ENCODE results near the gene ABI2. TPM values are rescaled to one million over a fixed set of nuclear protein-coding genes. Genes with fewer than 3 reads are reported as not detected.
A peak's percentile ranks its signal among the peaks of the same experiment; 100 is the strongest.

Gene ABI2
- total RNA-seq, 1 experiment from 2014 or later: 50.7 TPM

DNA sequence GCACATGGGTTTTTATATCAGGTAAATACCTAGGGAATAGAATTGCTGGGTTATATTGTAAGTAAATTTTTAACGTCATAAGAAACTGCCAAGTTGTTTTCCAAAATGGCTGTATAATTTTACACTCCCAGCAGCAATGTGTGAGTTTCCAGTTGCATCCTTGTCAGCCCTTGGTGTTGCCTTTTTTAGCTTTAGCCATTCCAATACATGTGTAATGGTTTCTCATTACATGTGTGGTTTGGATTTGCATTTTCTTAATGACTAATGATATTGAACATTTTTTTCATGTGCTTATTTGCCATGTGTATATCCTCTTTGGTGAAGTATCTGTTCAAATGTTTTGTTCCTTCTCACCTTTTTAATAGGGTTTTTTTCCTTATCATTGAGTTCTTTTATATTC, 70.8 kb downstream of the ABI2 start:
- no peak overlapping the region for H3K4me2 ChIP-seq (ENCODE audit: low read length)
- H3K9me3 ChIP-seq (ENCODE audit: low read length): no peaks in the 10 kb centered on the region
- H3K27me3 ChIP-seq (ENCODE audit: low read length): no peaks in the 10 kb centered on the region
- H3K9me2 ChIP-seq (replicated peaks; ENCODE audit: low read length): no peaks in the 10 kb centered on the region
- no peak for ATAC-seq
- no peaks in the 10 kb centered on the region for H4K20me1 ChIP-seq (ENCODE audit: low read length)
- no peak overlapping the region for H3K9ac ChIP-seq (ENCODE audit: low read length)
- peaks cover 43% of the 10 kb centered on the region for H3K4me1 ChIP-seq (ENCODE audit: insufficient read depth, low read length)
- H3K36me3 ChIP-seq (ENCODE audit: low read depth, low read length): peaks cover 28% of the 10 kb centered on the region
- no peaks in the 10 kb centered on the region for H3K79me2 ChIP-seq (ENCODE audit: low read length)
- H3F3A ChIP-seq (ENCODE audit: low read length, unreplicated experiment): peaks cover 12% of the 10 kb centered on the region
- no peak for TF ChIP-seq EZH2 (IDR thresholded peaks at IDR 0.05; ENCODE audit: low read length, unreplicated experiment)
- ChIA-PET POLR2A (ENCODE audit: unreplicated experiment) (no interaction called here), CTCF (no interaction called here)
- no peak overlapping the region for H2AFZ ChIP-seq (ENCODE audit: low read length)
- intact Hi-C loops (cut with micrococcal nuclease): no loop called here
- no TSS peak for BruUV-seq (replicated peaks)
- DNase-seq: no peak
- H3K27ac ChIP-seq (ENCODE audit: low read length): no peak overlapping the region
- no peak overlapping the region for H3K4me3 ChIP-seq (ENCODE audit: low read length)

DNA sequence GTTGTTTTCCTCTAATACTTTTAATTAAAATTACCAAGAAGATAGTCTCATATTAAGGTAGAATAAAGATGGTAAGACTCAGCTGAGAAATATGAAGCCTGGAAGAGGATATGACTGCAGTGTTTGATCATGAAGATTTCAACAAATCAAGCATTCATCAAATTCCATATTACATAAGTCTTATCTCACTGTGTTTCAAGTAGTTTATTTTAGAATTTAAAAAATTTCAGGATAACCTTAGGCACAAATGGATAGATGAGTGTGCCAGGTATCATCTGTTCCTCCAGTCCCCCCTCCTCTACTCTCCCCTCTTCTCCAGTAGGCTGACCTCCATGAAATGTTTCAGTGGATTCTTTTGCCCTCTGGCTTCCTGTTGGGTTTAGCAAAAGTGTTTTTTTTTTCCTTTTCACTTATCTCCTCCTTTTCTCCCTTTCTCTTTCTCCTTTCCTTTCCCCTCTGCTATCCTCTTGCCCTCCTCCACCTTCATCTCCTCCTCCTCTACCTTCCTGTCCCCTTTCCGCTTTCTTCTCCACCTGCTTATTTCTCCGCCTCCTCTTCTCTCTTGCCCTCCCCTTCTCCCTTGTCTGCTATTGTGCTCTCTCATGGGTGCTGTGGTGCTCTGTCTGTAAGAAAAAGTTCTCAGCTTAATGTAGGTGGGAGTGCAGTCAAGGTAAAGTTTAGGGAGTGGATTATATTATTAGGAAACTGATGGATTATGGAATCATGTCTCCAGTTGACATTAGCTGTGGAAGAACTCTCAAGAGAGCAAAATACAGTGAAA, 72.8 kb downstream of the ABI2 start:
- BruUV-seq (replicated peaks): no TSS peak
- H3K36me3 ChIP-seq (ENCODE audit: low read depth, low read length): peaks cover 18% of the 10 kb centered on the region
- ChIA-PET CTCF (interaction anchor here (0.6 kb wide), 1 partner anchor 11 kb away, joined by 3 read pairs; no protein-coding TSS in a partner anchor), POLR2A (ENCODE audit: unreplicated experiment) (no interaction called here)
- ATAC-seq (peak; percentile 43), DNase-seq (peak; percentile 70)
- H3K27me3 ChIP-seq (ENCODE audit: low read length): no peaks in the 10 kb centered on the region
- intact Hi-C loops (cut with micrococcal nuclease): loop anchor here (5.0 kb wide), 2 partner anchors 49 to 74 kb away; partner anchors contain the start of gene ABI2
- TF ChIP-seq EZH2 (IDR thresholded peaks at IDR 0.05; ENCODE audit: low read length, unreplicated experiment): no peak
- no peak for TF ChIP-seq EZH2phosphoT487 (IDR thresholded peaks at IDR 0.05; ENCODE audit: borderline replicate concordance, low read length)
- no peak for TF ChIP-seq CTCF (conservative IDR thresholded peaks at IDR 0.05; ENCODE audit: low read depth, low read length)
- no peak overlapping the region for H3K9ac ChIP-seq (ENCODE audit: low read length)
- no peak overlapping the region for H2AFZ ChIP-seq (ENCODE audit: low read length)
- peak overlapping the region; percentile 63 for H3K4me2 ChIP-seq (ENCODE audit: low read length)
- no peaks in the 10 kb centered on the region for H4K20me1 ChIP-seq (ENCODE audit: low read length)
- peaks cover 7% of the 10 kb centered on the region; the same call in 1 of the 2 replicates for H3K79me2 ChIP-seq (ENCODE audit: low read length)
- peaks cover 15% of the 10 kb centered on the region for H3F3A ChIP-seq (ENCODE audit: low read length, unreplicated experiment)
- H3K9me3 ChIP-seq (ENCODE audit: low read length): no peaks in the 10 kb centered on the region
- H3K4me1 ChIP-seq (ENCODE audit: insufficient read depth, low read length): peaks cover 55% of the 10 kb centered on the region
- no peaks in the 10 kb centered on the region for H3K9me2 ChIP-seq (replicated peaks; ENCODE audit: low read length)
- H3K4me3 ChIP-seq (ENCODE audit: low read length): no peak overlapping the region; the same call in 1 of the 2 replicates
- H3K27ac ChIP-seq (ENCODE audit: low read length): peak overlapping the region; percentile 95

GRCh38 chr2:203404996-203405395, 76.8 kb downstream of the ABI2 start:
- POLR2A ChIA-PET (ENCODE audit: unreplicated experiment): no interaction called here
- CTCF ChIA-PET: no interaction called here

More at GRCh38 chr2:203404996-203405395, 76.8 kb downstream of the ABI2 start:
- TF ChIP-seq CTCF (conservative IDR thresholded peaks at IDR 0.05; ENCODE audit: low read depth, low read length) (no peak), EZH2 (IDR thresholded peaks at IDR 0.05; ENCODE audit: low read length, unreplicated experiment) (no peak), EZH2phosphoT487 (IDR thresholded peaks at IDR 0.05; ENCODE audit: borderline replicate concordance, low read length) (no peak)
- Histone ChIP-seq H3K9me3 (ENCODE audit: low read length) (no peaks in the 10 kb centered on the region), H3K9me2 (replicated peaks; ENCODE audit: low read length) (no peaks in the 10 kb centered on the region), H3K27ac (ENCODE audit: low read length) (peak overlapping the region; percentile 95), H4K20me1 (ENCODE audit: low read length) (no peaks in the 10 kb centered on the region), H3K4me1 (ENCODE audit: insufficient read depth, low read length) (peaks cover 51% of the 10 kb centered on the region), H3K9ac (ENCODE audit: low read length) (no peak overlapping the region), H3K4me2 (ENCODE audit: low read length) (0 out of 2 replicates have a peak overlapping the region, but pooled peaks have one; percentile 2), H3K4me3 (ENCODE audit: low read length) (no peak overlapping the region), H2AFZ (ENCODE audit: low read length) (no peak overlapping the region), H3F3A (ENCODE audit: low read length, unreplicated experiment) (peaks cover 15% of the 10 kb centered on the region), H3K36me3 (ENCODE audit: low read depth, low read length) (peaks cover 23% of the 10 kb centered on the region), H3K27me3 (ENCODE audit: low read length) (no peaks in the 10 kb centered on the region), H3K79me2 (ENCODE audit: low read length) (peaks cover 8% of the 10 kb centered on the region; the same call in 1 of the 2 replicates)
- no peak for ATAC-seq
- intact Hi-C loops (cut with micrococcal nuclease): loop anchor here (5.0 kb wide), 2 partner anchors 53 to 78 kb away; partner anchors contain the start of gene ABI2
- BruUV-seq (replicated peaks): no TSS peak
- DNase-seq: no peak

Data from PC-3 (cell line).